SU-DHL-6 (cell line): Measurements from ENCODE around the gene EIF6.
"Not testable (repeated sequence)": the region's sequence is repeated elsewhere in the genome, so short reads cannot be mapped to it uniquely, and the experiment has no call there.

ENCODE experiments used
- EZH2phosphoT487 ChIP-seq: fragments of 200-600 bp; sonication (generic), shearing (Covaris generic); conservative IDR thresholded peaks from 2 replicates; pipeline ENCODE4 v1.6.1; 2018; ENCODE audit warnings: mild to moderate bottlenecking, antibody characterized with exemption, low read length, moderate library complexity, mixed read lengths
- TF ChIP-seq, protein P1 (sequence below): fragments of 200-600 bp; sonication (generic); IDR thresholded peaks from one replicate; pipeline ENCODE4 v1.5.1; 2017; ENCODE audit warnings: antibody characterized with exemption, mild to moderate bottlenecking, low read length, moderate library complexity; ENCODE audit not compliant: insufficient read depth, poor library complexity, severe bottlenecking

DNA sequence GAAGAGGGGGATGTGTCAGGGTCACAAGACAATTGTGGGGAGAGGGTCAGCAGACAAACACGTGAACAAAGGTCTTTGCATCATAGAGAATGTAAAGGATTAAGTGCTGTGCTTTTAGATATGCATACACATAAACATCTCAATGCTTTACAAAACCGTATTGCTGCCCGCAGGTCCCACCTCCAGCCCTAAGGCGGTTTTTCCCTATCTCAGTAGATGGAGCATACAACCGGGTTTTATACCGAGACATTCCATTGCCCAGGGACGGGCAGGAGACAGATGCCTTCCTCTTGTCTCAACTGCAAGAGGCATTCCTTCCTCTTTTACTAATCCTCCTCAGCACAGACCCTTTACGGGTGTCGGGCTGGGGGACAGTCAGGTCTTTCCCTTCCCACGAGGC lies 22.3 kb downstream of the EIF6 start:
- TF ChIP-seq, protein P1, sequence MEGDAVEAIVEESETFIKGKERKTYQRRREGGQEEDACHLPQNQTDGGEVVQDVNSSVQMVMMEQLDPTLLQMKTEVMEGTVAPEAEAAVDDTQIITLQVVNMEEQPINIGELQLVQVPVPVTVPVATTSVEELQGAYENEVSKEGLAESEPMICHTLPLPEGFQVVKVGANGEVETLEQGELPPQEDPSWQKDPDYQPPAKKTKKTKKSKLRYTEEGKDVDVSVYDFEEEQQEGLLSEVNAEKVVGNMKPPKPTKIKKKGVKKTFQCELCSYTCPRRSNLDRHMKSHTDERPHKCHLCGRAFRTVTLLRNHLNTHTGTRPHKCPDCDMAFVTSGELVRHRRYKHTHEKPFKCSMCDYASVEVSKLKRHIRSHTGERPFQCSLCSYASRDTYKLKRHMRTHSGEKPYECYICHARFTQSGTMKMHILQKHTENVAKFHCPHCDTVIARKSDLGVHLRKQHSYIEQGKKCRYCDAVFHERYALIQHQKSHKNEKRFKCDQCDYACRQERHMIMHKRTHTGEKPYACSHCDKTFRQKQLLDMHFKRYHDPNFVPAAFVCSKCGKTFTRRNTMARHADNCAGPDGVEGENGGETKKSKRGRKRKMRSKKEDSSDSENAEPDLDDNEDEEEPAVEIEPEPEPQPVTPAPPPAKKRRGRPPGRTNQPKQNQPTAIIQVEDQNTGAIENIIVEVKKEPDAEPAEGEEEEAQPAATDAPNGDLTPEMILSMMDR: not testable (repeated sequence)
- not testable (repeated sequence) for TF ChIP-seq EZH2phosphoT487
